Skeletal muscle tissue (tissue), 4 donors: ENCODE measurements around the gene MAP4. TPM values are rescaled to one million over a fixed set of nuclear protein-coding genes. Genes with fewer than 3 reads are reported as not detected.

Source experiments
- H3K27ac ChIP-seq: one replicate; pipeline ENCODE4 v1.7.0; 2013; ENCODE audit warnings: mild to moderate bottlenecking, low read depth, low read length, inconsistent platforms
- H3K27me3 ChIP-seq, 3 donors: one replicate each; pipeline ENCODE4 v1.7.0; 2013; ENCODE audit warnings: low read length in 3 of 3; ENCODE audit not compliant: control insufficient read depth in 3 of 3, insufficient read depth in 3 of 3
- H3K36me3 ChIP-seq, 3 donors: one replicate each; pipeline ENCODE4 v1.7.0; 2013; ENCODE audit warnings: low read length in 3 of 3; ENCODE audit not compliant: control insufficient read depth in 3 of 3, insufficient read depth in 3 of 3
- H3K4me1 ChIP-seq, 3 donors: one replicate each; pipeline ENCODE4 v1.7.0; 2013; ENCODE audit warnings: low read length in 3 of 3, mild to moderate bottlenecking in 3 of 3; ENCODE audit not compliant: control insufficient read depth in 3 of 3, insufficient read depth in 3 of 3
- H3K4me3 ChIP-seq, 3 donors: one replicate each; pipeline ENCODE4 v1.7.0; 2013; ENCODE audit warnings: low read length in 3 of 3
- H3K9ac ChIP-seq, 3 donors: one replicate each; pipeline ENCODE4 v1.7.0; 2013; ENCODE audit warnings: low read length in 3 of 3, mild to moderate bottlenecking in 3 of 3, moderate library complexity in 2 of 3, low read depth in 1 of 3
- H3K9me3 ChIP-seq, 3 donors: one replicate each; pipeline ENCODE4 v1.7.0; 2013; ENCODE audit warnings: low read length in 3 of 3; ENCODE audit not compliant: control insufficient read depth in 3 of 3
- total RNA-seq: library from RNA; depleted of rRNA; stranded (reverse); fragments of >200 nt; gene quantifications from one replicate; pipeline ENCODE4 v1.2.3, GENCODE V29; 2014
- donor health status: Osteomylitis.

Gene MAP4
- total RNA-seq, 1 donor from 2014 or later: 106 TPM

DNA sequence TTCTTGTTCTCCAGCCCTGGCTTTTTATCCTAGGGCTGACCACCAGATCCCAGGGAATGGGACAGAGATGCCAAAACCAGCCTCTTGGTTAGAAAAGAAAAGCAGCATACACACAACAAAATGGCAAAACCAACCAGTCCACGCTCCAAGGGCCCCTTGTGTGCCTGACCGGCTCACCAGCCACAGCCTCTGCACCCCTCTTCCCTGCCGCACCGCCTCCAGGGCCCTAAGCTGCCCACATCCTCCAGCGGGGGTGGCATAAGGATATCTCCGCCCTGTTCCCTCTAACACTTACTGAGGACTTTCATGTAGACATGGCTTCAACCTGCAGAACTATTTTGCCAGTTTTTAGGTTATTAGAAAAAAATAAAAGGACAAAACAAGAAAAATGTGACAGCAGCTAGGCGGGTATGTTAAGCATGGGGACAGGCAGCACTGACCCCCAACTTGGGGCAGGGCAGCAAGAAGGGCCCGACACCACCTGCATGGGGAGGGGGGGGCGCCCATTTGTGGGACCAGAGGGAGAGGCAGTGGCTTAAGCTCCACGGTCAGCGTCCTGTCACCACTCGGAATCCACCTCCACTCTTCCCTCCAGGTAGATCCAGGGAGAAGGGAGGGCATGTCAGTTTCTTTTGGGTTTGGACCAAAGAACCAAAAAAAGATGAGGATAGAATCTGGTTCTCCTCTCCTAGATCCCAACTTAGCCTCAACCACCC is 164.2 kb downstream of the MAP4 start:
- no peak overlapping the region for H3K27ac ChIP-seq
- H3K4me1 ChIP-seq: peaks cover 21 to 27% (median 23%) of the 10 kb centered on the region in 3 donors
- no peaks in the 10 kb centered on the region for H3K9me3 ChIP-seq
- H3K4me3 ChIP-seq: no peak overlapping the region
- H3K9ac ChIP-seq: no peak overlapping the region
- H3K36me3 ChIP-seq: peaks cover 81 to 91% (median 88%) of the 10 kb centered on the region in 3 donors
- no peaks in the 10 kb centered on the region for H3K27me3 ChIP-seq

GRCh38 chr3:47850564-47851410 is 165.4 kb downstream of the MAP4 start:
- Histone ChIP-seq H3K36me3 (peaks cover 86 to 94% (median 93%) of the 10 kb centered on the region in 3 donors), H3K9ac (peak overlapping the region in 1 of 3 donors; percentile 16), H3K4me3 (no peak overlapping the region), H3K27me3 (no peaks in the 10 kb centered on the region), H3K9me3 (no peaks in the 10 kb centered on the region), H3K4me1 (peaks cover 9 to 17% (median 12%) of the 10 kb centered on the region in 3 donors), H3K27ac (no peak overlapping the region)

GRCh38 chr3:47849699-47850563 is 166.3 kb downstream of the MAP4 start:
- H3K9ac ChIP-seq: no peak overlapping the region
- no peaks in the 10 kb centered on the region for H3K9me3 ChIP-seq
- H3K4me3 ChIP-seq: no peak overlapping the region
- H3K27me3 ChIP-seq: no peaks in the 10 kb centered on the region
- H3K27ac ChIP-seq: no peak overlapping the region
- peaks cover 82 to 90% (median 89%) of the 10 kb centered on the region in 3 donors for H3K36me3 ChIP-seq
- H3K4me1 ChIP-seq: peaks cover under 1 to 8% (median 6%) of the 10 kb centered on the region in 3 donors

- Histone ChIP-seq H3K27me3 (no peaks in the 10 kb centered on the region), H3K9me3 (no peaks in the 10 kb centered on the region), H3K4me1 (peaks cover 0 to 6% (median 6%) of the 10 kb centered on the region in 3 donors), H3K9ac (peak overlapping the region in 1 of 3 donors; percentile 3), H3K4me3 (no peak overlapping the region), H3K36me3 (peaks cover 81 to 89% (median 85%) of the 10 kb centered on the region in 3 donors), H3K27ac (no peak overlapping the region)
Observed at GRCh38 chr3:47849186-47849698, 167.0 kb downstream of the MAP4 start.

DNA sequence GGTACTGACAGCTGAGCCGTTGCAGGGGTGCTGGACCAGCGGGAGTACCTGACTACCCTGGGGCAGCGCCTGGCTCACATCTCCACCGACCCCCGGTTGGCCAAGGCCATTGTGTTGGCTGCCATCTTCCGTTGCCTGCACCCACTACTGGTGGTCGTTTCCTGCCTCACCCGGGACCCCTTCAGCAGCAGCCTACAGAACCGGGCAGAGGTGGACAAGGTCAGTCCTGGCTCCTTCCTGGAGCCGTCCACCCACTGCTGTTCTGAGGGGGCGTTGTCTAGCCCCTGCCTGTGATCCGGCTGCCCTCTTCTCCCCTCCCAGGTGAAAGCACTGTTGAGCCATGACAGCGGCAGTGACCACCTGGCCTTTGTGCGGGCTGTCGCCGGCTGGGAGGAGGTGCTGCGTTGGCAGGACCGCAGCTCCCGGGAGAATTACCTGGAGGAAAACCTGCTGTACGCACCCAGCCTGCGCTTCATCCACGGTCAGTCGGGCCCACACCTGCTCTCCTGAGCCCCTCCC is 167.6 kb downstream of the MAP4 start:
- Histone ChIP-seq H3K4me1 (peaks cover 0 to 6% (median 6%) of the 10 kb centered on the region in 3 donors), H3K9me3 (no peaks in the 10 kb centered on the region), H3K36me3 (peaks cover 81 to 89% (median 85%) of the 10 kb centered on the region in 3 donors), H3K9ac (no peak overlapping the region), H3K4me3 (no peak overlapping the region), H3K27me3 (no peaks in the 10 kb centered on the region), H3K27ac (no peak overlapping the region)

DNA sequence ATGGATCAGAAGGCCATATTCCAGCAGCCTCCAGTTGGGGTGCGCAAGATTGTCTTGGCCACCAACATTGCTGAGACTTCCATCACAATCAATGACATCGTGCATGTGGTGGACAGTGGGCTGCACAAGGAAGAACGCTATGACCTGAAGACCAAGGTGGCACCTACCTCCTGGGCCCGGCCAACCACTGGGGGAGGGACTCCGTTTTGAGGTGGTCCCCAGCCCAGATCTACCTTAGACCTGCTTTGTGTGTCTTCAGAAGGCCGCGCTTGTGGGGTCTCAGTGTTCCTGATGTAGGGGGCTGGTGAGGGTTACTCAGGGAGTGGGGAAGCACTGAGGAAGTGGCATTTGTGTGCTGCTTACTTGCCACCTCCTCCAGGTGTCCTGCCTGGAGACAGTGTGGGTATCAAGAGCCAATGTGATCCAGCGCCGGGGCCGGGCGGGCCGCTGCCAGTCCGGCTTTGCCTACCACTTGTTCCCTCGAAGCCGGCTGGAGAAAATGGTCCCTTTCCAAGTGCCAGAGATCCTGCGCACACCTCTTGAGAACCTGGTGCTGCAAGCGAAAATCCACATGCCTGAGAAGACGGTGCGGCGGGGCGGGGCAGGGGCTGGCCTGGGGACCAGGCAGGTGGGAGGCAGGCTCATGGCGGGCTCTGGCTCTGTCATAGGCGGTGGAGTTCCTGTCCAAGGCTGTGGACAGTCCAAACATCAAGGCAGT is 168.3 kb downstream of the MAP4 start:
- Histone ChIP-seq H3K27me3 (no peaks in the 10 kb centered on the region), H3K4me1 (peaks cover 0 to 6% (median 6%) of the 10 kb centered on the region in 3 donors), H3K9ac (no peak overlapping the region), H3K27ac (no peak overlapping the region), H3K9me3 (no peaks in the 10 kb centered on the region), H3K36me3 (peaks cover 83 to 92% (median 88%) of the 10 kb centered on the region in 3 donors), H3K4me3 (no peak overlapping the region)

DNA sequence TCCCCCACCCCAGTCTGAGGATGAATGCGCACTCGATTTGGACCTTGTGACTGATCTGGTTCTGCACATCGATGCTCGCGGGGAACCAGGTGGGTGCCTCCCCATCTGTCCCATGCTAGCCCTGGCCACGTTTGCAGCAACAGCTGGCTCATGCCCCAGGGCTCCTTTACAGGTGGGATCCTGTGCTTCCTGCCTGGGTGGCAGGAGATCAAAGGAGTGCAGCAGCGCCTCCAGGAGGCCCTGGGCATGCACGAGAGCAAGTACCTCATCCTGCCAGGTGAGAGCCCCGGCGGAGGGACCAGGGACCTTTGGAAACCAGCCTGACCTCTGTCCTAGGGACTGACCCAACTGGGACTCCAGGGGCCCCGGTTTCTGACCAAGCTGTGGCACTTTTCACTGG is 169.0 kb downstream of the MAP4 start:
- no peaks in the 10 kb centered on the region for H3K27me3 ChIP-seq
- H3K4me3 ChIP-seq: no peak overlapping the region
- no peaks in the 10 kb centered on the region for H3K9me3 ChIP-seq
- H3K36me3 ChIP-seq: peaks cover 82 to 91% (median 87%) of the 10 kb centered on the region in 3 donors
- peaks cover 0 to 6% (median 6%) of the 10 kb centered on the region in 3 donors for H3K4me1 ChIP-seq
- H3K27ac ChIP-seq: no peak overlapping the region
- no peak overlapping the region for H3K9ac ChIP-seq

- Histone ChIP-seq H3K27me3 (no peaks in the 10 kb centered on the region), H3K4me1 (peaks cover 0 to 6% (median 6%) of the 10 kb centered on the region in 3 donors), H3K9ac (no peak overlapping the region), H3K36me3 (peaks cover 83 to 88% (median 83%) of the 10 kb centered on the region in 3 donors), H3K4me3 (no peak overlapping the region), H3K27ac (no peak overlapping the region), H3K9me3 (no peaks in the 10 kb centered on the region)
Observed at GRCh38 chr3:47846880-47847248, 169.4 kb downstream of the MAP4 start.
